C4-2B (cell line): ENCODE measurements around the gene DNALI1.
"Not testable (repeated sequence)": the region's sequence is repeated elsewhere in the genome, so short reads cannot be mapped to it uniquely, and the experiment has no call there.

ENCODE experiments used
- H3K27ac ChIP-seq: fragments of 450-650 bp; 2 replicates; pipeline ENCODE4 v1.5.1; 2017
- ZFX ChIP-seq: fragments of 450-650 bp; IDR thresholded peaks from 2 replicates; pipeline ENCODE4 v1.6.1; 2017
- TF ChIP-seq, protein P1 (sequence below): fragments of 450-650 bp; conservative IDR thresholded peaks from 2 replicates; pipeline ENCODE4 v1.5.1; 2017; ENCODE audit warnings: mild to moderate bottlenecking

Gene DNALI1

DNA sequence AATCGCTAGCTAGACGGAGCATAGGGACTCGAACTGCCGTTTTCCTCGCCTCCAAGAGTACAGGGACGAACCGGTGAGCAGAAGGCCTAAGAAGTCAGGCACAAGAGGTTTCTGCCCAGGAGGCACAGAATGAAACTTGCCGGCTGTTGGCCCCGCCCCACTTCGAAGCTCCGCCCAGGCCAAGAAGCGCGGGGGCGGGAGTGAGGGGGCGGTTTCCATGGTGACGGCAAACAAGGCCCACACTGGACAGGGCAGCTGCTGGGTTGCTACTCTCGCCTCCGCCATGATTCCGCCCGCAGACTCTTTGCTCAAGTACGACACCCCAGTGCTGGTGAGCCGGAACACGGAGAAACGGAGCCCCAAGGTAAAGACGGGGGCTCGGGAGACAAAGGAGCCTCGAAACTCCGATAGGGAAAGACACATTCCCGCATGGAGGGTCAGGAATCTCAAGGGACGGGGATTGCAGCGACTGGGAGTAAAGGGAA lies at the start of gene DNALI1:
TSS of gene DNALI1 (plus strand) at position 229 of the 485 bp plus-strand sequence. CDS start at position 284, 55 bp downstream.
- no peak within 1 kb of the TSS for H3K27ac ChIP-seq
- TF ChIP-seq ZFX: no peak
- TF ChIP-seq, protein P1, sequence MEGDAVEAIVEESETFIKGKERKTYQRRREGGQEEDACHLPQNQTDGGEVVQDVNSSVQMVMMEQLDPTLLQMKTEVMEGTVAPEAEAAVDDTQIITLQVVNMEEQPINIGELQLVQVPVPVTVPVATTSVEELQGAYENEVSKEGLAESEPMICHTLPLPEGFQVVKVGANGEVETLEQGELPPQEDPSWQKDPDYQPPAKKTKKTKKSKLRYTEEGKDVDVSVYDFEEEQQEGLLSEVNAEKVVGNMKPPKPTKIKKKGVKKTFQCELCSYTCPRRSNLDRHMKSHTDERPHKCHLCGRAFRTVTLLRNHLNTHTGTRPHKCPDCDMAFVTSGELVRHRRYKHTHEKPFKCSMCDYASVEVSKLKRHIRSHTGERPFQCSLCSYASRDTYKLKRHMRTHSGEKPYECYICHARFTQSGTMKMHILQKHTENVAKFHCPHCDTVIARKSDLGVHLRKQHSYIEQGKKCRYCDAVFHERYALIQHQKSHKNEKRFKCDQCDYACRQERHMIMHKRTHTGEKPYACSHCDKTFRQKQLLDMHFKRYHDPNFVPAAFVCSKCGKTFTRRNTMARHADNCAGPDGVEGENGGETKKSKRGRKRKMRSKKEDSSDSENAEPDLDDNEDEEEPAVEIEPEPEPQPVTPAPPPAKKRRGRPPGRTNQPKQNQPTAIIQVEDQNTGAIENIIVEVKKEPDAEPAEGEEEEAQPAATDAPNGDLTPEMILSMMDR: no peak

DNA sequence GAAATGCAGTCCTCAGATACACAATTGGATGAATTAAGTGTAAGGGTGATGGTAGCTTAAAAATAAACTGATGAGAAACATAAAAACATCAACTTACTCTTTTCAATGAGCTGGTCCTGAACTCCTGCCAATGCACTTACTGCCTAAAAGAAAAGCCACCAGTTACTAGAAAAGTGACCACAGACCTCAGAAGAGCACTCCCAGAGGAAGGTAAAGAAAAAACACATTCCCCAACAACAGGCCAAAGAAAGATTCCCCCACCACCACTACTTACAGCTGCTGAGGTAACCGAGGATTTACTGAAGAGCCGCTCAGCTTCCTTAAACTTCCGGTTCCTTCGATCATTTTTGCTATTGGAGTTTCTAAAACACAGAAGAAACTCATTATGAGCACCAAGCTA lies 47.6 kb upstream of the DNALI1 start:
- TF ChIP-seq ZFX: no peak
- TF ChIP-seq, protein P1: peak; percentile 70
- H3K27ac ChIP-seq: peak overlapping the region; percentile 90

DNA sequence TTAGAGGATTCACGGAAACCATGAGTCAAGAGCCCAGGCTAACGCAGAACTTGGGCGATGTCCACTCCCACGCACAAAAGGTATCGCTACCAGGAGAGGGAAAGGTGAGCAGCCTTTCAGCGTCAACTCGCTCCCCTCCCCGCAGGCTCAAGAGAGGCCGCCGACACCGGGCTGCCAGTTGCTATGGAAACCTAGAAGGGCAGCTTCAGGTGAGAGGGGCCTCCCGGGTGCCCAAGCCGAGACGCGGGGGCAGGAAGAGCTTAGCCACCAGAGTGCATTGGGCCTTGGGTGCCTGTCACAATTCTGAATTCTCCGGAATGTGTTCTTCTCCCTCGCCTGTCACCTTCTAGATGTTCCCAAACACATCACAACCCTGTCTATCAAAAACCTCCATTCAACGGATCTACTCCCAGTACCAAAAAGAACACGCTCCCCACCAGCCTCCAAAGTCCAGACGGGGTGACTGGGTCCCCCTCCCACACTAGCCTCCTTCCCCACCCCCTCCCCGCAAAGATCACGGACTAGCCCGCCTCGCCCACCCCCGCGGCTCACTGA lies 42.9 kb upstream of the DNALI1 start:
- TF ChIP-seq, protein P1: no peak
- no peak for TF ChIP-seq ZFX
- H3K27ac ChIP-seq: peak overlapping the region; percentile 91

DNA sequence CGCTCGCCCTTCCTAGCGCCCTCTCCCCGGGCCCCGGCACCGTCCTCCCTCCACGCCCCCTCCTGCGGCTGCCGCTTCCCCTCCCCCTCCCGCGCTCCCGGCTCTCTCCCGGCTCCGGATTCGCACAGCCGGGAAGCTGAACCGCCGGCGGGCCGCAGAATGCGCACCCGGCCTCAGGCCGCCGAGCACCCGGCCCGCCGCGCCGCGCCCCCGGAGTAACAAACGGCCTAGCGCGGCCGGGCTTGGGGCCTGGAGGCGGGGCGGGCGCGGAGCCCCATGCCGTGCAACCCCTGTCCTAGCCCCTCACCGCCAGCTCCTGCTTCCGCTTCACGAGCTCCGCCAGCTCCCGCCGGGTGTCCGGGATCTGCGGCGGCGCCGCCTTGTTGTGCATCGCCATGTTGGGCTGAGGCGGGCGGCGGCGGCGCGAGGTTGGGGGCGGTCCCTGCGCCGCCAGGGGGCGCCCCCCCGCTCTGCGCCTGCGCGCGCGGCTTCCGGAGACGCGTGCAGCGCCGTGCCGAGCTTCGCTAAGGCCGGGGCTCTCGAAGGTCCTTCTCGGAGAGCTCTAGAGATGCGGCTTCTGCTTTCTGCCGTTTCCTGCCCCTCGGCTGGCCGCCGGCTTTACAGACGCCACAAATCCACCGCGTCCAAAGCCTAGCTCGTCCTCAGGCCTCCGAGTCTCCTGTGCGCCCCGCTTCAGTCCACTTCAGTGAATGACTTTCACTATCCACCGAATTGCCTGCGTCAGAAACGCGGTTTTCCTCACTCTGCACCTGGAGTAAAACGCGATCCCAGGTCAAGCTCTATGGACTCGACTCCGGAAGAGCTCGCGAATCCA lies 42.2 kb upstream of the DNALI1 start, which contains the start of gene MEAF6:
TSS of gene MEAF6 (minus strand) at position 417 of the 835 bp plus-strand sequence. CDS start at position 397, 20 bp downstream.
- TF ChIP-seq, protein P1: peak; percentile 97
- TF ChIP-seq ZFX: peak; percentile 82

DNA sequence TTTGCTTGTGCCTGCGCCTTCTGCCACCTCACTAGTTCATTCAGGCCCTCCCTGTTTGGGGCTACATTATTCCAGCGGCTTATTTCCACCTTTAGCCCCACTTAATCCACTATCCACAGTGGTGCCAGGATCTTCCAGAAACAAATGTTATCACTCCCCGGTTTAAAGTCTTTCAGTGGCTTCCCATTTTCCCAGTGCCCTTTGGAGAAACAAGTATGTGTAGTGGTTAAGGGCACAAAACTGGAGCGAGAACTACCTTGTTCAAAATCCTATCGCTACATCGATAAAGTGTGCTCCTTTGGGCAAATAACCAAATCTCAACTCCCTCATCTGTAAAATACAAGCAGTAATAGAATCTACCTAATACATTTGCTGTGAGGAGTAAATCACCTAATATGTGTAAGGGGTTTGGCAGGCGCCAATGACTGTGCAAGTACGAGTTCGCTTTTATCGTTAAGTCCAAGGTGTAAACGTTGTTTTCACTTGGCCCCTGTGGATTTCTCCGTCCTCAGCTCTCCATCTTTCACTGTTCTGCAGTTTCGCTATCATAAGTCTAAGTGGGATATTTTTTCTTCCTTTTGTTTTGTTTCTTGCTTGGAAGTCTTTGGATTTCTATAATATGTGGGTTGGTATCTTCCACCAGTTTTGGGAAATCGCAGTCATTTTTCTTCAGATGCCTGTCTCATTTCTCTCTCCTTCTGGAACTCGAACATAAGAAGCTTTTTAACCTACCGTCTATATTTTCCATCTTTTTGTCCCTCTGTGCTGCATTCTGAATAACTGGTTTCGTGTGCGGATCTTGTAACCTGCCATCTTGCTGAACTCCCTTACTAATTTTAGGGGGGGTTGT lies 41.3 kb upstream of the DNALI1 start:
- H3K27ac ChIP-seq: peak overlapping the region; percentile 91
- no peak for TF ChIP-seq ZFX
- TF ChIP-seq, protein P1: no peak

More for the DNA sequence above, 42.2 kb upstream of the DNALI1 start, which contains the start of gene MEAF6:
- H3K27ac ChIP-seq: peak within 1 kb of the TSS; percentile 91

DNA sequence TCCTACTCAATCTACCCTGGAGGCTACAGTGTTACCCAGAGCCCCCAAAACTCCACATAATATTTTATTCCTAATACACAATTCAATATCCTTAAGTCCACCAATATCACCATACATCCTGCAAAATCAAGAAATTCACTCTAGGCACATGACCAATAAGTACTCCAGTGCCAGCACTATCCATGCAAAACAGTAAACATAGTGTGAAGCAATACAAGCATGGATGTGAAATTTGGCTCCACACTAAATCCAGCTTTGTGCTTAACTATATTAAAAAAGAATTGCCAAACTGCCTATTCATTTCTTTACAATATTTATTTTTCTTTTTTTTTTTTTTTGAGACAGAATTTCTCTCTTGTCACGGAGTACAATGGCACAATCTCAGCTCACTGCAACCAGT lies 39.2 kb upstream of the DNALI1 start:
- no peak overlapping the region for H3K27ac ChIP-seq
- TF ChIP-seq, protein P1: no peak
- TF ChIP-seq ZFX: no peak

DNA sequence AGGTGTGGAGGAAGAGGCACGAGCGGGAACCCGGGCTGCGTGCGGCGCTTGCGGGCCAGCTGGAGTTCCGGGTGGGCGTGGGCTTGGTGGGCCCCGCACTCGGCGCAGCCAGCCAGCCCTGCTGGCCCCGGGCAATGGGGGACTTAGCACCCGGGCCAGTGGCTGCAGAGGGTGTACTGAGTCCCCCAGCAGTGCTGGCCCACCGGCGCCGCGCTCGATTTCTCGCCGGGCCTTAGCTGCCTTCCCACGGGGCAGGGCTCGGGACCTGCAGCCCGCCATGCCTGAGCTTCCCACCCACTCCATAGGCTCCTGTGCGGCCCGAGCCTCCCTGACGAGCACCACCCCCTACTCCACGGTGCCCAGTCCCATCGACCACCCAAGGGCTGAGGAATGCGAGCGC lies 38.5 kb upstream of the DNALI1 start:
- H3K27ac ChIP-seq: not testable (repeated sequence)

DNA sequence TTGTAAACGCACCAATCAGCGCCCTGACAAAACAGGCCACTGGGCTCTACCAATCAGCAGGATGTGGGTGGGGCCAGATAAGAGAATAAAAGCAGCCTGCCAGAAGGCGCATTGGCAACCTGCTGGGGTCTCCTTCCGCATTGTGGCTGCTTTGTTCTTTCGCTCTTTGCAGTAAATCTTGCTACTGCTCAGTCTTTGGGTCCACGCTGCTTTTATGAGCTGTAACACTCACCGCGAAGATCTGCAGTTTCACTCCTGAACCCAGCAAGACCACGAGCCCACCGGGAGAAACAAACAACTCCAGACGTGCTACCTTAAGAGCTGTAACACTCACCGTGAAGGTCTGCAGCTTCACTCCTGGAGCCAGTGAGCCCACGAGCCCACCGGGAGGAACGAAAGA lies 37.8 kb upstream of the DNALI1 start:
- not testable (repeated sequence) for H3K27ac ChIP-seq
